D721Med (cell line): ENCODE measurements around the gene TBC1D3B.
"Not testable (repeated sequence)": the region's sequence is repeated elsewhere in the genome, so short reads cannot be mapped to it uniquely, and the experiment has no call there.

Source experiments
- DNase-seq: peaks from one replicate; pipeline ENCODE4 v3.0.0; 2011; ENCODE audit warnings: low spot score; ENCODE audit not compliant: insufficient read length
- FAIRE-seq: peaks from 2 replicates; lab custom pipeline; 2011; peaks lifted over from hg19 to GRCh38; lab: Jason Lieb, UNC
- TF ChIP-seq, protein P1 (sequence below): IDR thresholded peaks from 2 replicates; pipeline ENCODE4 v1.5.1; 2012; ENCODE audit warnings: mild to moderate bottlenecking, control low read depth; ENCODE audit not compliant: insufficient read depth; ENCODE audit errors: missing control alignments

The TBC1D3B gene

DNA sequence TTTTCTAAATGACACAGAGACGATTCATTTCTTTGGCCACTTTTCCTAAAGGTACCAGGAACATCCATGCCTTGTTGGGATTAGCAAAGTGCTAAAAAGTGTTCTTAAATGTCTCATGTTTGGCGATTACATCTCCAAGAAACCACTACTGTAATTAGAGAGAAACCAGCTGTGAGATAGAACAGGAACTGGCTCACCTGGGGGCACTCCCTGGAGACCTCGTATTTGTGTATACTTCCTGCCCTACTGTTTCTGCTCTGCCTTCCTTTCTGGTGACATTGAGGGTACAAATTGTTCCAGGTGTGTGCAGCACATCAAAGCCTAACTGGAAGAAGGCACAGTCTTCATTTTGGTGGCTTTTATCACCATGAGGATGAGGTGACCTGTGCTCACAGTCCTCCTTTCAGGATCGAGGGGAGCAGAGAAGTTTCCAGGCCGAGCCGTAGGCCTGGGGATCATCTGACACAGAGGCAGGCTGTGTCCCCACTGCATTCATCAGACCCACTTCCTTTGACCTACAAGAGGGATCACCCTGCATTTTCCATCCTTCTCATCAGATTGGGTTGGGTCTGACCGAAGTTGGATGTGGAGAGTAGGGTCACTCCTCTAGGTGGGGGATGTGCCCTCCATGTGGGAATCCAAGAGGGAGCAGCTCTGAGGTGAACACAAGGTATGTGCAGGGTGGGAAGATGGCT, 49.1 kb downstream of the TBC1D3B start:
- DNase-seq (no peak), FAIRE-seq (no peak)
- TF ChIP-seq, protein P1, sequence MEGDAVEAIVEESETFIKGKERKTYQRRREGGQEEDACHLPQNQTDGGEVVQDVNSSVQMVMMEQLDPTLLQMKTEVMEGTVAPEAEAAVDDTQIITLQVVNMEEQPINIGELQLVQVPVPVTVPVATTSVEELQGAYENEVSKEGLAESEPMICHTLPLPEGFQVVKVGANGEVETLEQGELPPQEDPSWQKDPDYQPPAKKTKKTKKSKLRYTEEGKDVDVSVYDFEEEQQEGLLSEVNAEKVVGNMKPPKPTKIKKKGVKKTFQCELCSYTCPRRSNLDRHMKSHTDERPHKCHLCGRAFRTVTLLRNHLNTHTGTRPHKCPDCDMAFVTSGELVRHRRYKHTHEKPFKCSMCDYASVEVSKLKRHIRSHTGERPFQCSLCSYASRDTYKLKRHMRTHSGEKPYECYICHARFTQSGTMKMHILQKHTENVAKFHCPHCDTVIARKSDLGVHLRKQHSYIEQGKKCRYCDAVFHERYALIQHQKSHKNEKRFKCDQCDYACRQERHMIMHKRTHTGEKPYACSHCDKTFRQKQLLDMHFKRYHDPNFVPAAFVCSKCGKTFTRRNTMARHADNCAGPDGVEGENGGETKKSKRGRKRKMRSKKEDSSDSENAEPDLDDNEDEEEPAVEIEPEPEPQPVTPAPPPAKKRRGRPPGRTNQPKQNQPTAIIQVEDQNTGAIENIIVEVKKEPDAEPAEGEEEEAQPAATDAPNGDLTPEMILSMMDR, result no peak

DNA sequence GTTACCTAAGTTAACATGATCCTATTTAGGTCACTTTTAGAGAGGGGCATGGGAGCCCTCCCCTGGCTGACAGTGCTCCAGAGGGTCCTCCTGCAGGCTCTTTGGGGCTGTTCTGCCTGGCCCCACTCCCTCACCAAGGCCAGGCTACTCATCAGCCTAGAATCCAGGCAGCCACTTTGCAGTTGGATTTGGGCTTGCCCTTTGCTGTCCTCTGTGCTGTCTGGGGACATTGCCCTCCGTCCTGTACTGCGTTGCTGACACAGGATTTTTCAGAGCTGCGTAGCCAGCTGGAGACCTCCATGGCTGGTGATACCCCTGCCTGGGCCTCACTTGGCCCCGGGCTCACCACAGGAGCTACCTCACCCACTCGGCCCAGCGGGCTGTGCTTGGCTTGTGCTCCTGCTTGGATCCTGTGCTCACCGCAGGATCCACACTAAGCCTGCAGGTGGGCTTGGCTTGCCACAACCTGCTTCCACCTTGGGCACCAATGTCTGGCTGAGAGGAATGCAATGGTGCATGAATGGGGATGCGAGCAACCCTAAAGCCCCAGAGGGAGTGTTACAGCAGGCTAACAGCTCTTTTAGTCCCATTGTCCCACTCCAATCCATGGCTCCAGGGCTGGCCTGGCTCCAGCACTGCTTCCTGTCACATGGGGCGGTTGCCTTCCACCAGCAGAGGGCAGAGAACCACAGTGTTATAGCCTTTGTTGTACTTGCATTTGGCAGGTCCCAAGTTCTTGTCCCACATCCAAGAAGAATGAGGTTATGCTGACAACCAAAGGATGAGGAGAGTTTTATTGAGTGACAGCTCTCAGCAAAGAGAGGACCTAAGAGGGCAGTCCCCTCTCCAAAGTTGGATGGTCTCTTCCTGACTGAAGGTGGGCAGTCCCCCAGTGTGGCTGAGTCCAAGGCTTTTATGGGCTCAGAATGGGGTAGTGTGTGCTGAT, 51.3 kb downstream of the TBC1D3B start:
- FAIRE-seq (no peak), DNase-seq (no peak)
- TF ChIP-seq, protein P1, result no peak

DNA sequence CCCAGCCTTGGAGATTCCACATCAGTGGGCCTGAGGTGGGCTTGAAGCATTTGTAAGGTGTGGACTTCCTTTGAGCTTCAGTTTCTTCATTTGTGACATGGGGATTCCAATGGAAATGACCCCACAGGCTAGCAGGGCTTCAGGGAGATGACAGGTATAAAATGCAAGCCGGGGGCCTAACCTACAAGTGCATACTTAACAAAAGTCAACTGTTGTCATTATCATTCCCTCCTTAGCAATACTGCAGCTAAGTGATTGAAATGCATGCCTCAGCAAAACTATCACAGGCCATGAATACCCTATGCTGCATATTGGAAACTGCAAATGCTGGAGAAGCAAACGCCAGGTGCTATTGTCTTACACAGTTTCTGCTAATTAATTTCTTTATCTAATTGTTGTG, 53.0 kb downstream of the TBC1D3B start:
- TF ChIP-seq, protein P1, result no peak
- FAIRE-seq, result no peak
- no peak for DNase-seq

DNA sequence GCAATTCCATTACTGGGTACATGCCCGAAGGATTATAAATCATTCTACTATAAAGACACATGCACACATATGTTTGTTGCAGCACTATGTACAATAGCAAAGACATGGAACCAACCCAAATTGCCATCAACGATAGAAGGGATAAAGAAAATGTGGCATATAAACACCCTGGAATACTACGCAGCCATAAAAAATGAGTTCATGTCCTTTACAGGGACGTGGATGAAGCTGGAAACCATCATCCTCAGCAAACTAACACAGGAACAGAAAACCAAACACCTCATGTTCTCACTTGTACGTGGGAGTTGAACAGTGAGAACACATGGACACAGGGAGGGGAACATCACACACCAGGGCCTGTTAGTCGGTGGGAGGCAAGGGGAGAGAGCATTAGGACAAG, 55.3 kb downstream of the TBC1D3B start:
- FAIRE-seq, result not testable (repeated sequence)

DNA sequence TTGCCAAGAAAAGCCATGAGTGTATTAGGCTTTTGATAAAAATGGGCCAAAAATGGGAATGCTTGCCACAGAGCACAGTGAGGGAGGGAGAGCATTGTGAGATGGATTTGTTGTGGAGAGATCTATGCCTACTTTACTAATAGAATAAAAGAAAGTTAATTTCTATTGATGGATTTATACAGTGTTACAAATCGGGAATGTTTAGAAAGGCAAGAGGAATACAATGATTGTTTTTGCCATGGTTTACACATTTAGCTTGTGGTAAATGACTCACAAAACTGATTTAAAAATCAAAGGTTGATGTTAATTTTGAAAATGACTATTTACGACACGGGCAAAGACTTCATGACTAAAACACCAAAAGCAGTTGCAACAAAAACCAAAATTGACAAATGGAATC, 56.2 kb downstream of the TBC1D3B start:
- TF ChIP-seq, protein P1, result no peak
- DNase-seq, result no peak
- FAIRE-seq, result no peak

More for the DNA sequence above, 55.3 kb downstream of the TBC1D3B start:
- not testable (repeated sequence) for DNase-seq

DNA sequence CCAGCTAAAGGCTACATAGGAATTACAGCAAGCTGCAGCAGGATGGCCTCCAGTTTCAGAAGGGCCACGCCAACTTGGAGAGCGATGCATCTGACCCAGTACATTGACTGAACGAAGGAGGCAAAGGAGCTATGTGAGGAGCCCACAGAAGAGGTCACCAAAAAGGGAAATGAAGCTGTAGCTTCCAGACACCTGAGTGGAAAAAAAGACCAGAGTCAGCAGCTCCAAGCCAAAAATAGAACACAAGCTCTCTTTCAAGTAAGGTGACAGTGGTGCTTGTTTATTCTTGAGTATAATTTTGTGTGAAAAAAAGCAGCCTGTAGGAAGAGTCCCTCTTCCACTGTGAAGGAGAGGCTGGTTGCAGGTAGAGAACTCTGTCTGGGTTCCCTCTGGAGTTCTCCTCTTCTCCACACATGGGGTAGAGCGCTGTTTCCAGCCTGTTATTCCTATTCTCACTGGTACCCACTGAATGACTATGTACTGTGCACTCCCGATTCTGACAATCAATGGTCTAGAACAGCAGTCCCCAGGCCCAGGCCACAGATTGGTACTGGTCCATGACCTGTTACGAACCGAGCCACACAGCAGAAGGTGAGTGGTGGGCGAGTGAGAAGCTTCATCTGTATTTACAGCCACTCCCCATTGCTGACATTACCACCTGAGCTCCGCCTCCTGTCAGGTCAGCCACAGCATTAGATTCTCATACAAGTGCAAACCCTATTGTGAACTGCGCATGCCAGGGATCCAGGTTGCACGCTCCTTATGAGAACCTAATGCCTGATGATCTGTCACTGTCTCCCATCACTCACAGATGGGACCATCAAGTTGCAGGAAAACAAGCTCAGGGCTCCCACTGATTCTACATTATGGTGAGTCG, 57.7 kb downstream of the TBC1D3B start:
- TF ChIP-seq, protein P1, result no peak
- FAIRE-seq, result no peak
- no peak for DNase-seq
